Occipital lobe (tissue), 2 donors: Measurements from ENCODE around the gene STAG1. TPM values are rescaled to one million over a fixed set of nuclear protein-coding genes. Genes with fewer than 3 reads are reported as not detected.
"Not testable (repeated sequence)": the region's sequence is repeated elsewhere in the genome, so short reads cannot be mapped to it uniquely, and the experiment has no call there.

Source experiments
- DNase-seq: peaks from one replicate; lab custom pipeline; 2025; lab: John Stamatoyannopoulos, UW
- total RNA-seq: library from RNA; depleted of rRNA; stranded (reverse); fragments of >200 nt; gene quantifications from one replicate; pipeline ENCODE4 v1.2.3, GENCODE V29; 2014

The STAG1 gene
- total RNA-seq, 1 donor from 2014 or later, result 80.8 TPM

DNA sequence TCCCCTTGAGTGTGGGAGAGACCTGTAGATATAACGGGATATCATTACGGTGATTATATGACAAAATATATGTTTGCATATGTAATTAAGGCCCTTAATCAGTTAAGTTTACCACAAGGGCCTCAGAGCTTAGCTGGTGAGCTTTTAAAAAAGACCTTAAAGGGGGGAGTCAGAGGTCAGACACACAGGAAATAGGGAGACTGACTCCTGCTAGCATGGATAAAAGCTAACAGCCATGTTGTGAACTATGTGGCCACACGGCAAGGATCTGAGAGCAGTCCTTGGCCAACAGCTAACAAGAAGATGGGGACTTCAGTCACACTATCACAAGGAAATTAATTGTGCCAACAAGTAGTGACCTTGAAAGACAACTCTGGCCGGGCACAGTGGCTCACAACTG is 3.1 kb downstream of the STAG1 start:
- DNase-seq, result no peak

DNA sequence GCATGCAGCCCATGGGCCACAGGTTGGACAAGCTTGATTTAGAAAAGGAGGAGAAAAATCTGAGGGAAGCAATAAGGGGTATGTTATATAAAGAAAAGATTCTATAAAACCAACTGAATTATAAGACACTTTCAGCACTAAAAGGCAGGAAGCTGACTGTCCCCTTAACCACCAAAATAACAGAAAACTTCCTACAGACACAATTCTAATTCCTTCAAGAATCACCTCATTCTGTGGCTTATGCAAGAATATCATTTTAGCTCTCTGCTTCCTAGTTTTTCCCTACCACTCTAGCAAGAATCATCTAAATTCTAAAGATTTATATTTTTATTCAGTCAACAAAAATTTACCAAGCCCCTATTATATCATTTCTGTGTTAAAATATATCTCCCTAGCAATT is 6.3 kb downstream of the STAG1 start:
- DNase-seq, result no peak

DNA sequence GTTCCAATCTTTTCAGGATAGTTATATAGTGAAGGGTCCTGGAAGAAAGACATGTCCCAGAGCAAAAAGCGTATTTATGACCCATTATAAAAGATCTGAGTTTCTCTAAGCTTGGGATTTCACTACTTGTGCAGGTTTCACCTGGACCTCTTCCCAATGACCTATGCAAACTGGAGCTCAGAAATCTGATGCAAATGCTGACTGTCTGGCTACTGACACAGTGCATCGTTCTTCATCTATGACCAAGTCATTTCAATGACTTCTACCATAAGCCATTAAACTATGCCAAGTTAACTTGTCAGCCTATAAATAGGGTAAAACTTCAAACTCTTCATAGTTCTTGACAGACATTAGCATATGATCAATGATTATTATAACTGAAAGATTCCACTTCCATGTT is 11.1 kb downstream of the STAG1 start:
- no peak for DNase-seq

GRCh38 chr3:136740351-136740958 is 11.7 kb downstream of the STAG1 start:
- DNase-seq, result no peak

GRCh38 chr3:136736950-136737349 is 15.2 kb downstream of the STAG1 start:
- not testable (repeated sequence) for DNase-seq

- DNase-seq, result no peak
Measured at GRCh38 chr3:136735103-136735502, 17.1 kb downstream of the STAG1 start.

GRCh38 chr3:136734382-136735070 is 17.7 kb downstream of the STAG1 start:
- DNase-seq, result no peak

DNA sequence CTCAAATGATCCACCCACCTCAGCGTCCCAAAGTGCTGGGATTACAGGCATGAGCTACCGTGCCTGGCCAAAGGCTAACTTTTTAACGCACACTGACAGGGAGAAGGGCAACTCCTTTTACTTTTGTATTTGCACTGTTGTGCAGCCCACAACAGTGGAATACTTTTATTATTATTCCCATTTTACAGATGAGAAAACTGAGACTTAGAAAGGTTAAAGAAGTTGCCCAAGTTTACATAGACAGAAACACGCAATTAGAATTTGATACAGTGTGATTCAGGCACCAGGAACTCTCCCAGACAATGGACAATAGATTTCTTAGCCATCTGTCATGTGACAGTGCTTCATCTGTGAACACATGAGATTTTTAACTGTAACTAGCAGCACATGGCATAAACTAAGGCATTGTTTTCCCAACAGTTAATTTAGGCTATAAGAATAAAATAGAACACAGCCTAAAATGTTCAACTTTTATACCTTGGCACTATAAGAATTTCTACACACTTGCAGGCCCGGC is 18.8 kb downstream of the STAG1 start:
- DNase-seq, result no peak

GRCh38 chr3:136731274-136731884 is 20.8 kb downstream of the STAG1 start:
- DNase-seq, result no peak

GRCh38 chr3:136730595-136731273 is 21.4 kb downstream of the STAG1 start:
- DNase-seq, result no peak

DNA sequence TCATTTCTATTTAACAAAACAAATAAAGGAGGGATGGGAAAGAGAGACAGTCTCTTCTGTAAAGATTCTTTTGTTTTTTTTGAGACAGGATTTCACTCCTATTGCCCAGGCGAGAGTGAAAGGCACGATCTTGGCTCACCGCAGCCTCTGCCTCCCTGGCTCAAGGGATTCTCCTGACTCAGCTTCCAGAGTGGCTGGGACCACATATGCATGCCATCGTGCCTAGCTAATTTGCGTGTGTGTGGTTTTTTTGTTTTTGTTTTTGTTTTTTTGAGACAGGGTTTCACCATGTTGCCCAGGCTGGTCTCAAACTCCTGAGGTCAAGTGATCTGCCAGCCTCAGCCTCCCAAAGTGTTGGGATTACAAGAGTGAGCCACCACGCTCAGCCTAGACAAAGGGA is 23.3 kb downstream of the STAG1 start:
- no peak for DNase-seq

- DNase-seq, result no peak
Measured at GRCh38 chr3:136728473-136728872, 23.7 kb downstream of the STAG1 start.

DNA sequence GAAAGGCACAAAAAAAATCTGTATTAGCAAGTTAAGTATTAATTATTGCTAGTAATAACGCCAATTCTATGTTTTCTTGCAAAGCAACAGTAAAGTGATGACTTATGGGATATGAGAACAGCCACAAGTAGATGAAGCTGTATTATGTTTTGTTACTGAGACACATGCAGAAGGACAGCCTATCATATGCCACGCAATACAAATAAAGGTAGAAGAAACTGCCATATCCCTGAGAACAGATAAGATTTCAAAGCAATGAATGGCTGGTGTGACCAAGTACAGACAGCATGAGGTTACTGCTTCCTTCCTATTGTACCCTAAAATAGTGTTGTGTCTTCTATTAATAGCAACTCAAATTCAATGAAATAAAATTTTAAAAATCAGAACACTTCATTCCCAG is 26.7 kb downstream of the STAG1 start:
- DNase-seq, result no peak

GRCh38 chr3:136722916-136723315 is 29.3 kb downstream of the STAG1 start:
- DNase-seq, result not testable (repeated sequence)

DNA sequence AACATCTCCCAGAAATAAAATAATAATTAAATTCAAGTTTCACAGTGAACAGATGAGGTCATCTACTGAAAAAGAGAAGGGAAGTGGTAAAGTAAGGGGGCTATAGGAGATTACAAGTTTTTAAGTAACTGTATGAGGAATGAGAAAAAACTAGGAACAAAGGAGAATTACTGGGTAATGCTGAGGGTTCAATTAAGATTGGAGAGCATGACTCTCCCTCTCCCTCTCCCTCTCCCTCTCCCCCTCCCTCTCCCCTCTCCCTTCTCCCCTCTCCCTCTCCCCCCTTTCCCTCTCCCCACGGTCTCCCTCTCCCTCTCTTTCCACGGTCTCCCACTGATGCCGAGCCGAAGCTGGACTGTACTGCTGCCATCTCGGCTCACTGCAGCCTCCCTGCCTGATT is 29.8 kb downstream of the STAG1 start:
- not testable (repeated sequence) for DNase-seq

DNA sequence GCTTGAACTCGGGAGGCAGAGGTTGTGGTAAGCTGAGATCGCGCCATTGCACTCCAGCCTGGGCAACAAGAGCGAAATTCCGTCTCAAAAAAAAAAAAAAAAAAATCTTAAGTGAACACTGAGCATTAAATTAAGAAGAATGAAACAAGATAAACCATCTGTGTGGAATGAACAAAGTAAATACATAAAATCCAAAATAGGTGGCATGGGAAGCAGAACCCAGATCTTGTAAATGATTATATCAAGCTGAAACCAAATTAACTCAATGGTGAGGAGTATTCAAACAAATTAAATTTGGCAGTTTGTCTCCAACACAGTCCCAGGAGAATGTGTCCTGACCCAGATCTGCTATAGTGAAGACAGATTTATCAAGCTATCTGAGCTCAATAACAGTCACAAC is 32.1 kb downstream of the STAG1 start:
- DNase-seq, result no peak

DNA sequence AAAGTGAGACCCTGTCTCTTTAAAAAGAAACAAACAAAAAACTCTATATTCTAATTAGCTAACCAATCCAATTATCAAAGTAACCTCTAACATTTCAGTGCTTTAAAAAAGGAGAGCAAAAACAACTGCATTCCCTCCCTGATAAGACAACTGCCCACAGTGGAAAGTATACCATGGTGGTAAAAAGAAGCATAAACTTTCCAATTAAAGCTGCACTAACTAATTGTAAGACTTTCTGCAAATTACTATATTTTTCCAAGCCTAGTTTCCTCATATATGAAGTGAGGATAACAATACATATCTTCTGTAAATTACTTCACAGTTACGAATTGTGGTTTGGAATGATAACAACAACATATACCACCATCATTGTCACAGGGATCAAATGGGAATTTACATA is 35.5 kb downstream of the STAG1 start:
- no peak for DNase-seq

DNA sequence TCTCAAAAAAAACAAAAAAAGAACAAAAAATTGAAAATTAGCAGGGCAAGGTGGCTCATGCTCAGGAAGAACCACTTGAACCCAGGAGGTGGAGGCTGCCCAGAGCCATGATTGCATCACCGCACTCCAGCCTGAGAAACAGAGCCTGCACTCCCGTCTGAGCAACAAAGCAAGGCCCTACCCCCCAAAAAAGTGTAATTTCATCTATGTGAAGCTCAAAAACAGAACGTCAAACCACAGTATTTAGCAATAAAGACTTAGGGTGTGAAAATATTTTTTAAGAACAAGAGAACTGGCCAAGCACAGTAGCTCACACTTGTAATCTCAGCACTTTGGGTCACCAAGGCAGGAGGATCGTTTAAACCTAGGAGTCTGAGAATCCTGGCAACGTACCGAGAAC is 38.2 kb downstream of the STAG1 start:
- no peak for DNase-seq

GRCh38 chr3:136712941-136713340 is 39.2 kb downstream of the STAG1 start:
- no peak for DNase-seq

GRCh38 chr3:136711888-136712287 is 40.3 kb downstream of the STAG1 start:
- DNase-seq, result not testable (repeated sequence)

GRCh38 chr3:136711277-136711676 is 40.9 kb downstream of the STAG1 start:
- DNase-seq, result no peak

DNA sequence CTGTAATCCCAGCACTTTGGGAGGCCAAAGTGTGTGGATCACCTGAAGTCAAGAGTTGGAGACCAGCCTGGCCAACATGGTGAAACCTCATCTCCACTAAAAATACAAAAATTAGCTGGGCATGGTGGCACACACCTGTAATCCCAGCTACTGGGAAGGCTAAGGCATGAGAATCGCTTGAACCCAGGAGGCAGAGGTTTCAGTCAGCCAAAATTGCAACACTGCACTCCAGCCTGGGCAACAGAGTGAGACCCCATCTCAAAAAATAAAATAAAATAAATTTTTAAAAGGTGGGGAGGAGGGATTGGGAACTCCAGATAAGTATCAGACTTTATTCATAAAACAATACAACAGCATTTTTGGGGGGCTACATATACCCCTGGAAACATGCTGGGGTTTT is 42.4 kb downstream of the STAG1 start:
- DNase-seq, result not testable (repeated sequence)
